Sigmoid colon (tissue), 7 donors: ENCODE data around the gene SUSD4. TPM values are rescaled to one million over a fixed set of nuclear protein-coding genes. Genes with fewer than 3 reads are reported as not detected.

Source experiments
- DNase-seq: peaks from one replicate; pipeline ENCODE4 v3.0.0-alpha.2; 2019
- H3K27ac ChIP-seq, 4 donors: fragments of 200-600 bp; sonication (generic); one replicate each; pipeline ENCODE4 v1.5.1; 2016 to 2019; ENCODE audit warnings: mild to moderate bottlenecking in 1 of 4
- H3K27me3 ChIP-seq, 3 donors: fragments of 200-600 bp; sonication (generic); one replicate each; pipeline ENCODE4 v1.5.1; 2019; ENCODE audit warnings: mild to moderate bottlenecking in 1 of 3
- H3K36me3 ChIP-seq, 4 donors: fragments of 200-600 bp; sonication (generic); one replicate each; pipeline ENCODE4 v1.5.1; 2016 to 2019
- H3K4me1 ChIP-seq, 4 donors: fragments of 200-600 bp; sonication (generic); one replicate each; pipeline ENCODE4 v1.5.1; 2017 to 2019
- H3K4me3 ChIP-seq, 4 donors: fragments of 200-600 bp; sonication (generic); one replicate each; pipeline ENCODE4 v1.5.1; 2017 to 2019; ENCODE audit warnings: mild to moderate bottlenecking in 2 of 4, moderate library complexity in 1 of 4
- H3K9me3 ChIP-seq, 4 donors: fragments of 200-600 bp in 3 of 4; sonication (generic) in 3 of 4; one replicate each; pipeline versions ENCODE4 v1.5.1 to v1.6.1; 2013 to 2019
- EP300 ChIP-seq, 4 donors: sonication (generic); formaldehyde crosslinking; IDR thresholded peaks; one replicate each; pipeline ENCODE4 v1.6.1; 2017; ENCODE audit warnings: antibody characterized with exemption in 4 of 4
- POLR2A ChIP-seq, 2 donors: fragments of 450-650 bp; IDR thresholded peaks; one replicate each; pipeline ENCODE4 v1.6.1; 2016; ENCODE audit warnings: antibody characterized with exemption in 2 of 2, mild to moderate bottlenecking in 2 of 2, moderate library complexity in 2 of 2
- POLR2AphosphoS5 ChIP-seq, 4 donors: sonication (generic); formaldehyde crosslinking; IDR thresholded peaks; one replicate each; pipeline ENCODE4 v1.6.1; 2017; ENCODE audit warnings: antibody characterized with exemption in 4 of 4
- WGBS, 2 donors: extraction: QIAGEN DNeasy Blood & Tissue Kit; methylation state at CpG; one replicate each; pipeline ENCODE4 v1.1.7; 2013; 5-methylcytosine and 5-hydroxymethylcytosine counted together
- intact Hi-C: fragments of 100-400 bp; cut with DNase I; formaldehyde crosslinking; loops from one replicate; pipeline ENCODE4 v1.15.1; 2023
- polyA plus RNA-seq, 3 donors: library from polyadenylated mRNA; stranded (reverse); fragments of 200-250 nt; gene quantifications; one replicate each; pipeline ENCODE4 v1.2.3, GENCODE V29; 2013
- total RNA-seq, 4 donors: library from RNA; depleted of rRNA; stranded (reverse); fragments of >200 nt; gene quantifications; one replicate each; pipeline ENCODE4 v1.1.0, GENCODE V29; 2016
- TF ChIP-seq, protein P1 (sequence below), 4 experiments: fragments of 450-650 bp in 3 of 4; fragments of 200-600 bp in 1 of 4; IDR thresholded peaks; one replicate each; pipeline ENCODE4 v1.5.1; 2016 to 2019; ENCODE audit warnings: antibody characterized with exemption in 4 of 4, mild to moderate bottlenecking in 3 of 4, moderate library complexity in 2 of 4
- donor health status: healthy with polysubstance abuse.
- donor health status: Bipolar disorder and iron deficiency.
- donor health status: healthy.

SUSD4 gene
- total and polyA plus RNA-seq, 7 donors = 0.57 to 3.9 (median 0.82) TPM; not detected in 1

DNA sequence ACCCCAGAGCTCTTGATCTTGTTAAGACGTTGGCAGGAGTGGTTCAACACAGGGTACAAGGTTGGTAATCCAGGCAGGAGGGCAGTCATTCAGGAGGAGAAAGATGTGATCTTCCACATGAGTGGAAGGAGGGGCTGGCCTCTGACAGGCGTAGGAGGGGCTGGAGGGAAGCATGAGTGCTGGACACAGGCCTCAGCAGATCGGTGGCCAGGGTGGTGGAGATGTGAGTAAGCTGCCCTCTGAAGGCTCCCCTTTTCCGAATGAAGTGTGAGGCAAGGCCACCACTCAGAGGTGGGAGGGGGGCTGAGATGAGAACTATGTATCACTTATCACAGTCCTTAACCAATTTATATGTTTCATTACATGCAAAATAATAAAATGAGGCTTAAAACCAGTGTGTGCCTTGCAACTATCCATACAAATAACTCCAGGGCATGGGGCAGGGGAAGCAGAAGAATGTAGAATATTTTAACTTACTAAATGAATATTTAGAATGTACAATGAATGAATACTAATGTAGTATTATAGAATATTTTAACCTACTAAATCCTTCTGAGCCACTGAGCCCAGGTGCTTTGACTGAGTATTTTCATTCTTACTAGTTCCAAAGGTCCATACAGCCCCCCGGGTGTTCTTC, 117.4 kb downstream of the SUSD4 start:
- no peak overlapping the region for H3K4me3 ChIP-seq
- intact Hi-C loops = no loop called here
- no peak for DNase-seq
- H3K27me3 ChIP-seq = no peaks in the 10 kb centered on the region
- no peak for TF ChIP-seq POLR2A (IDR thresholded peaks at IDR 0.05)
- H3K27ac ChIP-seq = no peak overlapping the region
- H3K9me3 ChIP-seq = no peaks in the 10 kb centered on the region
- no peaks in the 10 kb centered on the region for H3K4me1 ChIP-seq
- H3K36me3 ChIP-seq = no peaks in the 10 kb centered on the region
- 81 to 83% methylated on average over 5 of the region's 5 CpGs for WGBS, 2 donors

DNA sequence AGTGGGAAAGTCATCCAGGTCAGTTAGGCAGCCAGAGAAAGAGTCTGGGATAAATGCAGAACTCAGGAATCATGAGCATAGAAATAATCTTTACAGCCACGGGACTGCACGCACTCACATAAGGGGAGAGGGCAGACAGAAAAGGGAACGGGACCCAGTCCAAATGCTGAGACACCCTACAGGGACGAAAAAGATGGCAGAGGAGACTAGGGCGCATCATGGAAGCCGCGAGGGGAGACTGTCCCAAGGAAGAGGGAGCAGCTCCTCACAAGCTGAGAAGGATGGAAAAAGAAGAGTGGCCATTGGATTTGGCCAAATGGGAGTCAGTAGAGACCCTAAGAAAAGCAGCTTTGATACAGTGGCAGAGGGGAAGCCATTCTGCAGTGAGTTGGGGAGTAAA, 118.0 kb downstream of the SUSD4 start:
- no peaks in the 10 kb centered on the region for H3K36me3 ChIP-seq
- H3K27me3 ChIP-seq = no peaks in the 10 kb centered on the region
- no peak for DNase-seq
- no peaks in the 10 kb centered on the region for H3K9me3 ChIP-seq
- 93 to 95% methylated on average over 7 of the region's 7 CpGs for WGBS, 2 donors
- no peak overlapping the region for H3K4me3 ChIP-seq
- intact Hi-C loops = no loop called here
- H3K4me1 ChIP-seq = no peaks in the 10 kb centered on the region
- H3K27ac ChIP-seq = no peak overlapping the region
- TF ChIP-seq, protein P1, sequence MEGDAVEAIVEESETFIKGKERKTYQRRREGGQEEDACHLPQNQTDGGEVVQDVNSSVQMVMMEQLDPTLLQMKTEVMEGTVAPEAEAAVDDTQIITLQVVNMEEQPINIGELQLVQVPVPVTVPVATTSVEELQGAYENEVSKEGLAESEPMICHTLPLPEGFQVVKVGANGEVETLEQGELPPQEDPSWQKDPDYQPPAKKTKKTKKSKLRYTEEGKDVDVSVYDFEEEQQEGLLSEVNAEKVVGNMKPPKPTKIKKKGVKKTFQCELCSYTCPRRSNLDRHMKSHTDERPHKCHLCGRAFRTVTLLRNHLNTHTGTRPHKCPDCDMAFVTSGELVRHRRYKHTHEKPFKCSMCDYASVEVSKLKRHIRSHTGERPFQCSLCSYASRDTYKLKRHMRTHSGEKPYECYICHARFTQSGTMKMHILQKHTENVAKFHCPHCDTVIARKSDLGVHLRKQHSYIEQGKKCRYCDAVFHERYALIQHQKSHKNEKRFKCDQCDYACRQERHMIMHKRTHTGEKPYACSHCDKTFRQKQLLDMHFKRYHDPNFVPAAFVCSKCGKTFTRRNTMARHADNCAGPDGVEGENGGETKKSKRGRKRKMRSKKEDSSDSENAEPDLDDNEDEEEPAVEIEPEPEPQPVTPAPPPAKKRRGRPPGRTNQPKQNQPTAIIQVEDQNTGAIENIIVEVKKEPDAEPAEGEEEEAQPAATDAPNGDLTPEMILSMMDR (IDR thresholded peaks at IDR 0.05) = no peak
- no peak for TF ChIP-seq EP300 (IDR thresholded peaks at IDR 0.05)
- no peak for TF ChIP-seq POLR2AphosphoS5 (IDR thresholded peaks at IDR 0.05)
- no peak for TF ChIP-seq POLR2A (IDR thresholded peaks at IDR 0.05)

DNA sequence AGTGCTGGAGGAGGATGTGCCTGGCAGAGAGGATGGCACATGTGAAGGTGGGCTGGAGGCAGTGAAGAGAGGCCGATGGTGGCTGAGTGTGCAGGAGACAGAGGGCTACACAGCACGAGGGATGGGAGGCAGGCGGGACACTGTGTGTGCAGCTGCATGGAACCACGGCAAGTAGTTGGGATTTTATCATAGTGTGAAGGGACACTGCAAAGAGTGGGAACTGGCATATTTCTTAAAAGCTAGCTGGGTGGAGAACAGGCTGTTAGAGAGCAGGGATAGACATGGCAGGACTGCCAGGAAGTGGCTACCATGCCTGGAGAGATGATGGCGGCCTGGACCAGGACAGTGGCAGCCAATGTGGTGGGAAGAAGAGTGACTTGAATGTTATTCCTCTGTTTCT, 118.6 kb downstream of the SUSD4 start:
- no peaks in the 10 kb centered on the region for H3K36me3 ChIP-seq
- TF ChIP-seq POLR2A (IDR thresholded peaks at IDR 0.05) = no peak
- TF ChIP-seq POLR2AphosphoS5 (IDR thresholded peaks at IDR 0.05) = no peak
- TF ChIP-seq EP300 (IDR thresholded peaks at IDR 0.05) = no peak
- TF ChIP-seq, protein P1 (IDR thresholded peaks at IDR 0.05) = no peak
- intact Hi-C loops = no loop called here
- DNase-seq = no peak
- no peaks in the 10 kb centered on the region for H3K27me3 ChIP-seq
- whole genome bisulfite sequencing, 2 donors = 92 to 95% methylated on average over 5 of the region's 5 CpGs
- no peak overlapping the region for H3K4me3 ChIP-seq
- H3K27ac ChIP-seq = no peak overlapping the region
- H3K4me1 ChIP-seq = no peaks in the 10 kb centered on the region
- H3K9me3 ChIP-seq = no peaks in the 10 kb centered on the region

DNA sequence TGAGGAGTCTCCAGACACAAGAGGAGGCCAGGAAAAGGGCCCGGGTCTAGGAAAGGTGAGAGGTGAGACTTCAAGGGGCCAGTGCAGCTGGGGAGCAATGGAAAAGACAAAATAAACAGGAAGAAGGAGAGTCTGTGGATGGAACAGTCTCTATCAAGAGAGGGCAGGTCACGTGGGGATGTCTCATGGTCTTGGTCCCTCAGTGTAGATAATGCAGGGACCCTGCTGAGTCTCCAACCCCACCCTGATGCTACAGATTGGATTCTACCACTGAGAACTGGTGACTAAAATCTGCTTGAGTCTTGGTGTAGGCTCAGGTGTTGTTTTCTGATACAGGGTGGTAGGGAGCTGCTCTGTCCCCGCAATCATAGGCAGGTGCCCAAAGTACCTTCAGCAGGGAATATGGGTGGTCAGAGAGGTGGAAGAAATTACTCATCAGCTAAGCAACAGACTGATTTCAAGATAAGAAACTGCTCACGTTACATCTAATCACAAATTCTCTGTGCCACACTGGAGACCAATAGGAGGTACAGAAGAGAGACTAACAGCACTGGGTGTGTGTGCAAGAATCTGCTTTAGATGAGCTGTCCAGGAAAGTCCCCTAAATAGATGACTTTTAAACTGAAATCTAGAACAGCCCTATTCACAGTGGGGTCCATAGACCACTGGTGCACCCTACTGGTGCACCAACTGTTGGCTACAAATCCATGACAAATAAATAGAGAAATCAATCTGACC, 119.4 kb downstream of the SUSD4 start:
- Histone ChIP-seq H3K27ac (no peak overlapping the region), H3K9me3 (no peaks in the 10 kb centered on the region), H3K4me3 (no peak overlapping the region), H3K27me3 (no peaks in the 10 kb centered on the region), H3K4me1 (no peaks in the 10 kb centered on the region), H3K36me3 (no peaks in the 10 kb centered on the region)
- intact Hi-C loops = no loop called here
- TF ChIP-seq POLR2A (IDR thresholded peaks at IDR 0.05) (no peak), EP300 (IDR thresholded peaks at IDR 0.05) (no peak), POLR2AphosphoS5 (IDR thresholded peaks at IDR 0.05) (no peak)
- TF ChIP-seq, protein P1 (IDR thresholded peaks at IDR 0.05) = no peak
- no peak for DNase-seq
- 75 to 85% methylated on average over 4 of the region's 4 CpGs for WGBS, 2 donors

DNA sequence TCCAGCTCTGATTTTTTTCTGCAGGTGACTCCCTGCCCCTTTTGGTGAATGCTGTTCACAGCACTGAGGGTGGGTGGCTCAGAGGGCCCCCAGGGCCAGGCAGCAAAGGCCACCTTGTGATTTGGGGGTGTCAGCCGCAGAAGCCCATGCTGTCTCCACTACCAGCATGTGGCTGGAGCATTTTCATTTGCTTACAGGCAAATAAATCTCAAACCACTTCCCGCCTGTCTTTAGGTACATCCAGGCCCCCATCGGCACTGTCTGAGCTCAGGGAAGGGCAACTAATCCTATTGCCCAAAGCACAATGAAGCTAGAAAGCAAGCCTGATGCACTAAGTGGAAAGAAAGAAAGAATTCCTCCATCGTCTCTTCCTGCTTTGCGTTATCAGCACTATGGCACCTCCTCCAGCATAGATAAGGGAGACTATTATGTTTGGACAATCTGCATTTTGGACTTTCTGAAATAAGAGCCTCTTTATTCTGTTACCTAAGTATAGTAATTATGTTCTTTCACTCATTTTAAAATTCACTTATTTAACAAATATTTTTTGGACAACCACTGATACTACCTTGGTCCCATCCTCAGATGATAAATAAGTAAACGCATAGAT, 120.4 kb downstream of the SUSD4 start:
- intact Hi-C loops = no loop called here

More for the DNA sequence above, 120.4 kb downstream of the SUSD4 start:
- H3K27ac ChIP-seq = no peak overlapping the region
- no peaks in the 10 kb centered on the region for H3K27me3 ChIP-seq
- WGBS, 2 donors = 63 to 82% methylated on average over 6 of the region's 6 CpGs
- no peaks in the 10 kb centered on the region for H3K36me3 ChIP-seq
- no peak overlapping the region for H3K4me3 ChIP-seq
- no peaks in the 10 kb centered on the region for H3K9me3 ChIP-seq
- H3K4me1 ChIP-seq = no peaks in the 10 kb centered on the region
- no peak for DNase-seq
- TF ChIP-seq EP300 (IDR thresholded peaks at IDR 0.05) (no peak), POLR2A (IDR thresholded peaks at IDR 0.05) (no peak), POLR2AphosphoS5 (IDR thresholded peaks at IDR 0.05) (no peak)
- TF ChIP-seq, protein P1 (IDR thresholded peaks at IDR 0.05) = no peak
